Measurements from ENCODE around the gene TAS2R7.

Gene TAS2R7

GRCh38 chr12:10826258-10826657, 23.8 kb upstream of the TAS2R7 start, which contains the start of gene TAS2R10:
TSS of gene TAS2R10 (minus strand) at chr12:10826358. CDS start at chr12:10826269, 89 bp downstream.
- H3K4me3 ChIP-seq (ENCODE audit: low read depth, low read length) = no peak within 1 kb of the TSS
- no peak for DNase-seq (ENCODE audit: low read depth)
- TF ChIP-seq CTCF (conservative IDR thresholded peaks at IDR 0.05; ENCODE audit: low read depth, low read length) = no peak

GRCh38 chr12:10824957-10825356, 22.5 kb upstream of the TAS2R7 start:
- no peak overlapping the region for H3K4me3 ChIP-seq (ENCODE audit: low read depth, low read length)
- no peak for DNase-seq (ENCODE audit: low read depth)
- TF ChIP-seq CTCF (conservative IDR thresholded peaks at IDR 0.05; ENCODE audit: low read depth, low read length) = no peak

- no peak for TF ChIP-seq CTCF (conservative IDR thresholded peaks at IDR 0.05; ENCODE audit: low read depth, low read length)
- H3K4me3 ChIP-seq (ENCODE audit: low read depth, low read length) = no peak overlapping the region
- DNase-seq (ENCODE audit: low read depth) = no peak
Observed at GRCh38 chr12:10811883-10812536, 9.6 kb upstream of the TAS2R7 start.

GRCh38 chr12:10810068-10810467, 7.6 kb upstream of the TAS2R7 start, which contains the start of gene TAS2R9:
TSS of gene TAS2R9 (minus strand) at chr12:10810168. CDS start at chr12:10810075, 93 bp downstream.
- TF ChIP-seq CTCF (conservative IDR thresholded peaks at IDR 0.05; ENCODE audit: low read depth, low read length) = no peak
- DNase-seq (ENCODE audit: low read depth) = no peak
- no peak within 1 kb of the TSS for H3K4me3 ChIP-seq (ENCODE audit: low read depth, low read length)

GRCh38 chr12:10807186-10807585, 4.8 kb upstream of the TAS2R7 start, which contains the start of gene TAS2R8:
TSS of gene TAS2R8 (minus strand) at chr12:10807286. CDS start at chr12:10806980, 306 bp downstream.
- no peak for TF ChIP-seq CTCF (conservative IDR thresholded peaks at IDR 0.05; ENCODE audit: low read depth, low read length)
- no peak within 1 kb of the TSS for H3K4me3 ChIP-seq (ENCODE audit: low read depth, low read length)
- no peak for DNase-seq (ENCODE audit: low read depth)

GRCh38 chr12:10801741-10802140, 686 bp downstream of the TAS2R7 start:
- no peak for DNase-seq (ENCODE audit: low read depth)

More at GRCh38 chr12:10801741-10802140, 686 bp downstream of the TAS2R7 start:
- no peak for TF ChIP-seq CTCF (conservative IDR thresholded peaks at IDR 0.05; ENCODE audit: low read depth, low read length)
- H3K4me3 ChIP-seq (ENCODE audit: low read depth, low read length) = no peak overlapping the region

Measured in choroid plexus epithelial cell (primary cell).